Stimulated activated CD4-positive, alpha-beta T cell treated with anti-CD3 and anti-CD28 coated beads, TNF-alpha, amount 100 ng/mL, for 4 hours (primary cell): ENCODE results near the gene CCND2.
A peak's percentile ranks its signal among the peaks of the same experiment; 100 is the strongest.
"Not testable (repeated sequence)": the region's sequence is repeated elsewhere in the genome, so short reads cannot be mapped to it uniquely, and the experiment has no call there.

Experiments
- DNase-seq, 3 experiments: peaks; one replicate each; pipeline ENCODE4 v3.0.0-alpha.2; 2020; ENCODE audit warnings: low read depth in 3 of 3

CCND2 gene

GRCh38 chr12:4273652-4274395 is at the start of gene CCND2:
TSS of gene CCND2 (plus strand) at chr12:4273762. CDS start at chr12:4274041, 279 bp downstream.
- DNase-seq, result peak; percentile 63 to 69 (median 65)

DNA sequence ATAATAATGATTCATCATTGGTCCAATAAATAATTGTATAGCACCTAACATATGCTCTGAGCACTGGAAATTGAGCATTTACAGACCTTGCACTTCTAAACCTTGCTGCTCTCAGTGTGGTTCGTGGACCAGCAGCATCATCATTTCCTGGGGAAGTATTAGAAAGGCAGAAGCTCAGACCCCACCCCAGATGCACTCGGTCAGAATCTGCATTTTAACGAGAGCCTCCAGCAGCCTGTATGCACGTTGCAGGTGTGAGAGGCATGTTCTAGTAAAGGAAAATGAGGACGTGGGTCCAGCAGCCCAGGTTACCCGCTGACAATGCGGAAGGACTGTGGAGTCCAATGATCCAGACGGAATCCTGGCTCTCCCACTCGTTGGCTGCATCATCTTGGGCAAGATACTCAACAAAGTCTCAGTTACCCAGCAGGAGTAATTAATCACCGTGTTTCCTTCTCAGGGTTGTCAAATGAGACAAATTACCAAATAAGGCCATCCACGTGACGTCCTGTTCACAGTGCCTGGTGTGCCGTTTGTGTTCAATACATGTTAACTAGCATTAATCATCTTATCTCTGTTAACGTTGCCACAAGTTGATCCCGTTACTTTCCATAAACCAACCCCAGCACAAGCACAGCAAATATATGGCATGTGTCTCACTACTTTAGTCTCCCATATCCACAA is 49.2 kb upstream of the CCND2 start:
- DNase-seq, result no peak

DNA sequence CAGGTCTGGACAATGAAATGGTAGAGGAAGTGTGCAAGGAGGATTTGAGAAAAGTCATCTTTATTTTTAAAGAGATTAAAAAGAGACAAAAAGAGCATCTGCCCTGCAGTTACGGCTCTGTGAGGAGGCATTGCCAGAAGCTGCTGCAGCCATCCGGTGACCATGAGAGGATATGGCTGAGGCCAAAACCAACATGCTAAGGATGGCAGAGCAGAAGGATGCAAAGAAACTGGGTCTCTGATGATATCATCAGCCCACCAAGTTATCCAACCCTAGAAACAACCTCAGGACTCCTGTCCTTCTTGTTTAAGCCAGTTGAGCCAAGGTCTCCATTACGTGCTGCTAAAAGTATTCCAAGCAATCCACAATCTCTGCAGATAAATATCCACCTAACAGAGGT is 48.0 kb upstream of the CCND2 start:
- no peak for DNase-seq

DNA sequence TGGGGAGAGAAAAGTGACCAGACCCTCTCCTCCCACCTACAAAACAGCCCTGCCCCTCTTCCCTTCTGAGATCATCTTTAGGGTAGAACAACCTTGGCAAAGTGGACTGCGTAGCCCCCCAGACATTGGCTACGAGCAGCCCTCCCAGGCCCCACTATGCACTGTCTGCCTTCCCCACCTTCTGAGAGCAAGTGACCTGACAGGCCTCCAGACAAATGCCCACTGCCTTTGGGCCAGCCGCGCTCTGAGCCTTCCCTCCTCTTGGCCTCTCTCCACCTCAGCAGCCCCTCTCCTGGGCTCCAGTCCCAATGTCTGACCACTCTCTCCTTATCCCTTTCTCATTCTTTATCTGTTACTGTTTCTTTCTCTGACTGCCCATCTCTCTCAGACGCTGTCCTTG is 46.5 kb upstream of the CCND2 start:
- DNase-seq, result no peak

GRCh38 chr12:4228122-4228580 is 45.4 kb upstream of the CCND2 start:
- DNase-seq, result no peak

- no peak for DNase-seq
Measured at GRCh38 chr12:4230526-4230925, 43.0 kb upstream of the CCND2 start.

GRCh38 chr12:4238577-4238976 is 35.0 kb upstream of the CCND2 start:
- no peak for DNase-seq

- no peak for DNase-seq
Measured at GRCh38 chr12:4239746-4240145, 33.8 kb upstream of the CCND2 start.

- no peak for DNase-seq
Measured at GRCh38 chr12:4240161-4240783, 33.3 kb upstream of the CCND2 start.

- DNase-seq, result no peak
Measured at GRCh38 chr12:4240981-4241380, 32.6 kb upstream of the CCND2 start.

GRCh38 chr12:4241592-4241991 is 32.0 kb upstream of the CCND2 start:
- no peak for DNase-seq

- DNase-seq, result no peak
Measured at GRCh38 chr12:4242595-4242994, 31.0 kb upstream of the CCND2 start.

DNA sequence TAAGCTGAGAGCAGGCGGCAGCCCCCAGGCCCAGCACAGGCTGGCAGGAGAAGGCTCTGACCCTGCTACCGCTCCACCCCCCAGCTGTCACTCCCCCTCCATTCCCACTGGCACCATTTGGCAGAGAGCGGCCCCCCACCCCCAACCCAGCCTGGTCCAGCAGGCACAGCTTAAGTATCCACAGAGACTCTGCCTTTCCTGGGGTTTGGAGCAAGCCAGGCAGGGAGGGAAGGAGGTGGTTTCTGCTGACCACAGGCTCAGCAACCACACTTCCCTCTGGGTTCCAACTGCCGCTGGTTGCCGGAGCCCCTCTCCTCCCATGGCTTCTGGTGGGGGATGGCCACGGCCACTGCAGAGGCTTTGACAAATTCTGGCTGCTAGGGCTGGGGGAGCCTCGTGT is 30.5 kb upstream of the CCND2 start:
- DNase-seq, result no peak

DNA sequence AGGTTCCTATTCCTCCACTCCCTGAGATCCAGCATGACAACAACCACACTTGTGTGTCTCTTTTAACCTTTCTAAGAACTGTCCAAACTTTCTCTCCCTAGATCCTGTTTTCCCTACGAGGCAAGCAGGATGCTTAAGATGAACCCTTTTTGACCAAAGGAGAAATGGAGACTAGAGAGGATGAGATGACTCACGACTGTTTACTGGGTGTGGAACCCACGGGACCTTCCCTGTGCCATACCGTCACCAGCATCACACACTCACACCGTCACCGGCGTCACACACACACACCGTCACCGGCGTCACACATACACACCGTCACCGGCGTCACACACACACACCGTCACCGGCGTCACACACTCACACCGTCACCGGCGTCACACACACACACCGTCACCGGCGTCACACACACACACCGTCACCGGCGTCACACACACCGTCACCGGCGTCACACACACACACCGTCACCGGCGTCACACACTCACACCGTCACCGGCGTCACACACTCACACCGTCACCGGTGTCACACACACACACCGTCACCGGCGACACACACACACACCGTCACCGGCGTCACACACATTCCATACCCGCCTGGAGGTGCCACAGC is 30.0 kb upstream of the CCND2 start:
- not testable (repeated sequence) for DNase-seq

- no peak for DNase-seq
Measured at GRCh38 chr12:4244868-4245267, 28.7 kb upstream of the CCND2 start.

- DNase-seq, result no peak
Measured at GRCh38 chr12:4245446-4245845, 28.1 kb upstream of the CCND2 start.

- DNase-seq, result no peak
Measured at GRCh38 chr12:4246116-4246515, 27.4 kb upstream of the CCND2 start.

DNA sequence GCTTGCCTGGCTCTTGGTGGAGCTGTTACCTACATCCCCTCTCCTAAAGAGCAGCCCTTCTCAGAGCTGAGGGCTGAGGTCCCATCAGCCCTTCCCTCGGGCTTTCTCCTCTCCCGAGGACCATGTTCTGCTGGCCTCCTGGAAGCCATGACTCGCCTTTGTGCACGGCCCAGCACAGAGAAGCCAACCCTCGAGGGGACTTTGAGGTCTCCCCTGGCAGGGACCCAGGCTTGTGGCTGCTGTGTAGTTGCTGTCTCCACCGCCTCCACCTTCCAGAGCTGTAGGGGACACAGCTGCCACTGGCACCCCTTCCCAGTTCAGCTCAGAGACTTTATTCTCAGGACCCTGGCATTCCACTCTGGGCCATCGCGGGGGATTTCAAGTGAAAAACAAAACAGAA is 22.9 kb upstream of the CCND2 start:
- no peak for DNase-seq

GRCh38 chr12:4251216-4251891 is 22.2 kb upstream of the CCND2 start:
- peak in 1 of 3 experiments; percentile 4 for DNase-seq

DNA sequence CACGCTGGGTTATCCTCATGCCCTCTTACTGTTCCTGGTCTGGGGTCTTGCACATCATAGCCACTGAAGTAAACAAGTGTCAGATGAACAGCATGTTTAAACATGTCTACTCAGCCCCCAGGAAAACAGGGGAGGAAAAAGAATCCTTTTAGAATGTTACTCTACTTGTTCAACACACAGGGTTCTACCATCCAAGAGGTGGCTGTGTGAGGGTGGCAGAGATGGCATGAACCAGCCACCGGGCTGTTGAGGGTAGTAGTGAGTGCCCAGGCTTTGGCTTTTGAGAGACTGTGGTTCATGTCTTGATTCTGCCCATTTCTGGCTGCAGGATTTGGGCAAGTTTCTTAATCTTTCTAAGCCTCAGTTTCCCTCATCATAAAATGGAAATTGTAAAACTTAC is 21.6 kb upstream of the CCND2 start:
- no peak for DNase-seq

GRCh38 chr12:4252601-4253000 is 21.0 kb upstream of the CCND2 start:
- no peak for DNase-seq
